HepG2 (cell line): ENCODE measurements around the gene INSIG1. TPM values are rescaled to one million over a fixed set of nuclear protein-coding genes. Genes with fewer than 3 reads are reported as not detected.

Experiments
- ATAC-seq: fragments of 200-7000 bp; cut with Tn5 transposase; 3 replicates; pipeline ENCODE4 v1.9.1; 2020; ENCODE audit warnings: mild to moderate bottlenecking, moderate library complexity
- BruUV-seq: library from RNA; stranded (reverse); fragments of 400-500 nt; replicated peaks from 2 replicates; lab custom pipeline; 2021; lab: Mats Ljungman, UMichigan
- CTCF ChIA-PET: fragments of 300-600 bp; formaldehyde crosslinking; extraction: SDS; loops from one replicate; lab custom pipeline; 2021; ENCODE audit warnings: low total read pairs, inconsistent platforms, low intra/inter-chr PET ratio; lab: Yijun Ruan, JAX
- POLR2A ChIA-PET: fragments of 350-600 bp; sonication (Branson Sonifier 250); formaldehyde crosslinking; loops from one replicate; lab custom pipeline; 2020; ENCODE audit warnings: antibody characterized with exemption, inconsistent platforms; lab: Yijun Ruan, JAX
- DNase-seq: peaks from one replicate; pipeline ENCODE4 v3.0.0-alpha.2; 2015; ENCODE audit warnings: low spot score
- FAIRE-seq: peaks from 3 replicates; lab custom pipeline; 2011; peaks lifted over from hg19 to GRCh38; lab: Jason Lieb, UNC
- H2AFZ ChIP-seq: one replicate; pipeline ENCODE4 v1.6.1; 2011; ENCODE audit warnings: low read length, inconsistent platforms
- H3K27ac ChIP-seq: fragments of 300-600 bp; 3 replicates; pipeline ENCODE4 v1.8.0; 2011; ENCODE audit warnings: mixed run types, mild to moderate bottlenecking, mixed read lengths, low read length, inconsistent platforms; ENCODE audit not compliant: insufficient read depth; ENCODE audit errors: extremely low read length
- H3K27me3 ChIP-seq, 2 experiments: fragments of 200-600 bp in 1 of 2; 2 replicates in 1 of 2; 3 replicates in 1 of 2; pipeline versions ENCODE4 v1.6.0 to v1.8.0; 2011; ENCODE audit warnings: low read length in 2 of 2, mild to moderate bottlenecking in 2 of 2, moderate library complexity in 2 of 2, inconsistent platforms in 1 of 2; ENCODE audit not compliant: insufficient read depth in 2 of 2, control insufficient read depth in 1 of 2
- H3K36me3 ChIP-seq, 2 experiments: fragments of 200-600 bp in 1 of 2; replicated peaks in 1 of 2; 2 replicates in 1 of 2; 3 replicates in 1 of 2; pipeline versions ENCODE4 v1.5.1 to v1.8.0; 2011; ENCODE audit warnings: low read length in 2 of 2, inconsistent platforms in 1 of 2; ENCODE audit not compliant: insufficient read depth in 2 of 2, control insufficient read depth in 1 of 2
- H3K4me1 ChIP-seq: 2 replicates; pipeline ENCODE4 v1.5.1; 2012; ENCODE audit warnings: low read length, inconsistent platforms; ENCODE audit not compliant: insufficient read depth
- H3K4me2 ChIP-seq: 2 replicates; pipeline ENCODE4 v1.6.0; 2011; ENCODE audit warnings: low read depth, low read length, inconsistent platforms
- H3K4me3 ChIP-seq, 3 experiments: fragments of 200-600 bp in 1 of 3; sonication (generic), shearing (Covaris generic) in 1 of 3; replicated peaks in 1 of 3; 2 replicates each; pipeline ENCODE4 v1.5.1; 2011 to 2016; ENCODE audit warnings: low read length in 3 of 3, inconsistent platforms in 2 of 3, low read depth in 2 of 3, mild to moderate bottlenecking in 2 of 3, control low read depth in 1 of 3, mixed read lengths in 1 of 3; ENCODE audit not compliant: insufficient read depth in 1 of 3
- H3K79me2 ChIP-seq: one replicate; pipeline ENCODE4 v1.6.1; 2011; ENCODE audit warnings: low read length, inconsistent platforms; ENCODE audit not compliant: insufficient read depth
- H3K9ac ChIP-seq: 2 replicates; pipeline ENCODE4 v1.6.0; 2011; ENCODE audit warnings: mild to moderate bottlenecking, low read depth, low read length, inconsistent platforms; ENCODE audit not compliant: insufficient read depth
- H3K9me3 ChIP-seq: 2 replicates; pipeline ENCODE4 v1.5.1; 2012; ENCODE audit warnings: mild to moderate bottlenecking, low read length
- H4K20me1 ChIP-seq: 2 replicates; pipeline ENCODE4 v1.6.0; 2011; ENCODE audit warnings: inconsistent platforms, mild to moderate bottlenecking, low read length, moderate library complexity; ENCODE audit not compliant: insufficient read depth
- CAMTA2 ChIP-seq: sonication (generic); formaldehyde crosslinking; IDR thresholded peaks from 2 replicates; pipeline ENCODE4 v1.4.0; 2020; ENCODE audit warnings: mild to moderate bottlenecking, missing genetic modification reagents, borderline replicate concordance
- CENPT ChIP-seq: sonication (generic); formaldehyde crosslinking; IDR thresholded peaks from 2 replicates; pipeline ENCODE4 v1.8.0; 2022; ENCODE audit warnings: low read depth, mild to moderate bottlenecking, moderate library complexity, missing genetic modification reagents
- EZH2 ChIP-seq: conservative IDR thresholded peaks from 2 replicates; pipeline ENCODE4 v1.6.1; 2012; ENCODE audit warnings: mild to moderate bottlenecking, low read depth, low read length, moderate library complexity
- GABPB1 ChIP-seq: IDR thresholded peaks from 2 replicates; pipeline ENCODE4 v1.6.1; 2016; ENCODE audit warnings: mild to moderate bottlenecking, missing genetic modification reagents, moderate library complexity, missing compliant biosample characterization
- HMGXB4 ChIP-seq, 2 experiments: sonication (generic) in 1 of 2; formaldehyde crosslinking in 1 of 2; IDR thresholded peaks; 2 replicates each; pipeline versions ENCODE4 v1.4.0 to v1.6.1; 2018 to 2020; ENCODE audit warnings: missing genetic modification reagents in 2 of 2, borderline replicate concordance in 1 of 2, low read depth in 1 of 2, mild to moderate bottlenecking in 1 of 2, missing biosample characterization in 1 of 2
- MAFG ChIP-seq: sonication (generic); formaldehyde crosslinking; IDR thresholded peaks from 2 replicates; pipeline ENCODE4 v1.5.1; 2020; ENCODE audit warnings: mild to moderate bottlenecking, missing genetic modification reagents
- MAX ChIP-seq: IDR thresholded peaks from 2 replicates; pipeline ENCODE4 v1.6.1; 2012; ENCODE audit warnings: inconsistent platforms
- RBAK ChIP-seq: sonication (generic); formaldehyde crosslinking; IDR thresholded peaks from 2 replicates; pipeline ENCODE4 v1.5.1; 2020; ENCODE audit warnings: mild to moderate bottlenecking, missing genetic modification reagents
- SP4 ChIP-seq: sonication (generic); formaldehyde crosslinking; IDR thresholded peaks from 2 replicates; pipeline ENCODE4 v1.8.1; 2023; ENCODE audit warnings: mild to moderate bottlenecking, missing genetic modification reagents
- SP5 ChIP-seq: IDR thresholded peaks from 2 replicates; pipeline ENCODE4 v1.6.1; 2016; ENCODE audit warnings: low read depth, borderline replicate concordance
- TFDP1 ChIP-seq: IDR thresholded peaks from 2 replicates; pipeline ENCODE4 v1.6.1; 2016; ENCODE audit warnings: missing compliant biosample characterization, missing genetic modification reagents, borderline replicate concordance
- TFDP2 ChIP-seq: sonication (generic); formaldehyde crosslinking; IDR thresholded peaks from 2 replicates; pipeline ENCODE4 v1.4.0; 2020; ENCODE audit warnings: missing genetic modification reagents
- ZFP36L1 ChIP-seq: sonication (generic); formaldehyde crosslinking; IDR thresholded peaks from 2 replicates; pipeline ENCODE4 v1.8.0; 2022; ENCODE audit warnings: mild to moderate bottlenecking, missing genetic modification reagents, moderate library complexity
- ZMYM4 ChIP-seq: sonication (generic); formaldehyde crosslinking; IDR thresholded peaks from 2 replicates; pipeline ENCODE4 v1.8.1; 2023; ENCODE audit warnings: mild to moderate bottlenecking, missing genetic modification reagents
- ZNF326 ChIP-seq: sonication (generic); formaldehyde crosslinking; IDR thresholded peaks from 2 replicates; pipeline ENCODE4 v1.4.0; 2020; ENCODE audit warnings: missing genetic modification reagents, borderline replicate concordance
- ZNF768 ChIP-seq: sonication (generic); formaldehyde crosslinking; IDR thresholded peaks from 2 replicates; pipeline ENCODE4 v1.4.0; 2020; ENCODE audit warnings: missing genetic modification reagents
- ZSCAN21 ChIP-seq: sonication (generic); formaldehyde crosslinking; IDR thresholded peaks from 2 replicates; pipeline ENCODE4 v1.8.0; 2022; ENCODE audit warnings: mild to moderate bottlenecking, missing genetic modification reagents, moderate library complexity, borderline replicate concordance
- ZSCAN29 ChIP-seq: sonication (generic); formaldehyde crosslinking; conservative IDR thresholded peaks from 2 replicates; pipeline ENCODE4 v1.4.0; 2020; ENCODE audit warnings: mild to moderate bottlenecking, missing genetic modification reagents
- WGBS: methylation state at CpG from one replicate; pipeline ENCODE4 v1.1.6; 2017; ENCODE audit warnings: low lambda C conversion rate; 5-methylcytosine and 5-hydroxymethylcytosine counted together
- in situ Hi-C: cut with HindIII; loops from 2 replicates; pipeline ENCODE4 v1.10.0; 2017; ENCODE audit warnings: low pct_unique_long_range_greater_than_20kb; ENCODE audit not compliant: extremely low pct_ligation_motif_present
- intact Hi-C: fragments of 100-400 bp; cut with micrococcal nuclease; formaldehyde crosslinking; loops from one replicate; pipeline ENCODE4 v1.10.0; 2022; ENCODE audit not compliant: unreplicated experiment
- polyA plus RNA-seq, 8 experiments: library from polyadenylated mRNA; depleted of rRNA in 3 of 8; stranded (reverse) in 7 of 8; unstranded in 1 of 8; fragments of >200 nt; fragmentation: Illumina TruSeq in 4 of 8; extraction: Trizol in 4 of 8; gene quantifications; 2 replicates each; pipeline versions ENCODE4 v1.2.1 to v1.2.3, GENCODE V29; 2011 to 2016; ENCODE audit warnings: low read depth in 4 of 8, missing spikeins in 1 of 8, mixed read lengths in 1 of 8; ENCODE audit not compliant: insufficient read depth in 1 of 8
- total RNA-seq, 5 experiments: library from RNA; depleted of rRNA; stranded (reverse); fragments of >200 nt; fragmentation: Illumina TruSeq; extraction: Trizol; gene quantifications; 2 replicates each; pipeline ENCODE4 v1.2.3, GENCODE V29; 2016; ENCODE audit warnings: low read depth in 1 of 5

INSIG1 gene
- total and polyA plus RNA-seq, 2 of the 13 experiments (the other 11 are each of a cell fraction or from before 2014, with no cell fraction given) = 0.07 to 0.11 TPM

GRCh38 chr7:155344618-155345433 lies 47.1 kb downstream of the INSIG1 start:
- Histone ChIP-seq H3K79me2 (no peaks in the 10 kb centered on the region), H3K27me3 (peaks cover 0 to 23% of the 10 kb centered on the region in 2 experiments; a peak in 4 of 5 replicates), H3K4me1 (peaks cover 7% of the 10 kb centered on the region; the same call in 1 of the 2 replicates), H3K4me3 (peak overlapping the region in 1 of 3 experiments; percentile 60; a peak in 2 of 6 replicates), H3K4me2 (peak overlapping the region; percentile 53), H3K27ac (no peak overlapping the region), H2AFZ (peak overlapping the region; percentile 78), H3K36me3 (no peaks in the 10 kb centered on the region), H3K9me3 (no peaks in the 10 kb centered on the region), H3K9ac (no peak overlapping the region), H4K20me1 (no peaks in the 10 kb centered on the region)
- ChIA-PET CTCF (interaction anchor here (0.8 to 1.6 kb wide), 3 partner anchors 154 to 431 kb away, joined by 4 to 22 read pairs (median 14); no protein-coding TSS in a partner anchor), POLR2A (no interaction called here)
- in situ Hi-C loops = loop anchor here (5.0 kb wide), 1 partner anchor 153 kb away; no protein-coding TSS in a partner anchor
- 9% methylated on average over 19 of the region's 62 CpGs for WGBS
- peak; percentile 96 for ATAC-seq
- peak; percentile 21 for DNase-seq
- no peak for FAIRE-seq
- no TSS peak for BruUV-seq
- intact Hi-C loops = loop anchor here (1.0 to 5.0 kb wide), 3 partner anchors 155 to 433 kb away; no protein-coding TSS in a partner anchor
- TF ChIP-seq TFDP1 (CRISPR knock-in tag) = peak; percentile 66; the same call in 1 of the 2 replicates
- no peak for TF ChIP-seq MAFG (CRISPR knock-in tag)
- TF ChIP-seq EZH2 = no peak
- 0 out of 2 replicates have a peak, but pooled peaks have one; percentile 34 for TF ChIP-seq ZSCAN21
- TF ChIP-seq RBAK (CRISPR knock-in tag) = no peak
- 0 out of 2 replicates have a peak, but pooled peaks have one; percentile 8 for TF ChIP-seq SP5 (CRISPR knock-in tag)
- TF ChIP-seq TFDP2 (CRISPR knock-in tag) = peak; percentile 27; the same call in 1 of the 2 replicates
- TF ChIP-seq ZNF768 = no peak
- peak; percentile 54; the same call in 1 of the 2 replicates for TF ChIP-seq SP4 (CRISPR knock-in tag)
- TF ChIP-seq GABPB1 = peak; percentile 35; the same call in 1 of the 2 replicates
- TF ChIP-seq CAMTA2 (CRISPR knock-in tag) = no peak
- TF ChIP-seq HMGXB4 (CRISPR knock-in tag; IDR thresholded peaks at IDR 0.05; ENCODE audit: borderline replicate concordance in 1 of 2, low read depth in 1 of 2) = peak; percentile 21 to 36; a peak in 1 of 4 replicates
- 0 out of 2 replicates have a peak, but pooled peaks have one; percentile 45 for TF ChIP-seq CENPT (CRISPR knock-in tag)
- TF ChIP-seq ZMYM4 (CRISPR knock-in tag) = 0 out of 2 replicates have a peak, but pooled peaks have one; percentile 21
- peak; percentile 73; the same call in 1 of the 2 replicates for TF ChIP-seq ZFP36L1
- TF ChIP-seq MAX = peak; percentile 44
- no peak for TF ChIP-seq ZNF326
- no peak for TF ChIP-seq ZSCAN29 (CRISPR knock-in tag)
